Measurements from ENCODE around the gene HLA-DRB1. TPM values are rescaled to one million over a fixed set of nuclear protein-coding genes. Genes with fewer than 3 reads are reported as not detected.

Gene HLA-DRB1
- total RNA-seq, 3 donors from 2014 or later (not counting 1 experiment from before 2014, with no cell fraction given): 42.8 to 123 (median 53.9) TPM

DNA sequence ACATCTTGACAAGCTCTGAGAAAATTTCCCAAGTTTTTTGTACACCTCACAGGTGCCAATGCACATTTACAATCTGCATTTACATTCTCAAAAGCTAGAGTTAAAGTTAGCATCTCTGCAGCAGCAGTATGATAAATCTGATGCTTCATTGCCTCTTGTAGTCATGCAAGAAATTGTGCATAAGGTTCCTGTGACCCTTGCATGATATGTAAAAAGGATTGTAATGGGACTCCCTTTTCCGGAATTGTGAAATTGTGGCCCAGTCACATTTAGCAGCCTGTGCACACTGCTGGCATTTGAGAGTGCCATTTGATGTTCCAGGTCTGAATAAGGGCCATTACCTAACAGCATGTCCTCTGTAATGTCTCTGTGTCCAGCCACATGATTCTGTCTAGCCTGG lies 24.1 kb downstream of the HLA-DRB1 start:
- intact Hi-C loops (cut with micrococcal nuclease): no loop called here
- Histone ChIP-seq H3K9me3 (ENCODE audit: control insufficient read depth, insufficient read depth, low read length) (no peaks in the 10 kb centered on the region), H3K4me1 (ENCODE audit: control insufficient read depth, insufficient read depth, low read length) (no peaks in the 10 kb centered on the region), H3K27me3 (ENCODE audit: control insufficient read depth, insufficient read depth, low read length) (no peaks in the 10 kb centered on the region), H3K27ac (ENCODE audit: low read length) (no peak overlapping the region), H3K4me3 (ENCODE audit: low read length) (no peak overlapping the region), H3K36me3 (ENCODE audit: control insufficient read depth, insufficient read depth, low read length) (no peaks in the 10 kb centered on the region)
- Mint-ChIP-seq H3K36me3 (no peaks in the 10 kb centered on the region), H3K9me3 (no peaks in the 10 kb centered on the region), H3K27me3 (ENCODE audit: low read depth in 2 of 2) (peaks cover 5 to 7% of the 10 kb centered on the region in 2 donors), H3K4me3 (no peak overlapping the region), H3K27ac (no peak overlapping the region), H3K4me1 (peaks cover 12 to 18% of the 10 kb centered on the region in 2 donors)
- TF ChIP-seq, protein P1, sequence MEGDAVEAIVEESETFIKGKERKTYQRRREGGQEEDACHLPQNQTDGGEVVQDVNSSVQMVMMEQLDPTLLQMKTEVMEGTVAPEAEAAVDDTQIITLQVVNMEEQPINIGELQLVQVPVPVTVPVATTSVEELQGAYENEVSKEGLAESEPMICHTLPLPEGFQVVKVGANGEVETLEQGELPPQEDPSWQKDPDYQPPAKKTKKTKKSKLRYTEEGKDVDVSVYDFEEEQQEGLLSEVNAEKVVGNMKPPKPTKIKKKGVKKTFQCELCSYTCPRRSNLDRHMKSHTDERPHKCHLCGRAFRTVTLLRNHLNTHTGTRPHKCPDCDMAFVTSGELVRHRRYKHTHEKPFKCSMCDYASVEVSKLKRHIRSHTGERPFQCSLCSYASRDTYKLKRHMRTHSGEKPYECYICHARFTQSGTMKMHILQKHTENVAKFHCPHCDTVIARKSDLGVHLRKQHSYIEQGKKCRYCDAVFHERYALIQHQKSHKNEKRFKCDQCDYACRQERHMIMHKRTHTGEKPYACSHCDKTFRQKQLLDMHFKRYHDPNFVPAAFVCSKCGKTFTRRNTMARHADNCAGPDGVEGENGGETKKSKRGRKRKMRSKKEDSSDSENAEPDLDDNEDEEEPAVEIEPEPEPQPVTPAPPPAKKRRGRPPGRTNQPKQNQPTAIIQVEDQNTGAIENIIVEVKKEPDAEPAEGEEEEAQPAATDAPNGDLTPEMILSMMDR (IDR thresholded peaks at IDR 0.05): no peak
- WGBS (ENCODE audit: insufficient coverage): no CpG with 5 or more reads among the region's 1 CpG
- no peak for ATAC-seq
- no peak for DNase-seq

DNA sequence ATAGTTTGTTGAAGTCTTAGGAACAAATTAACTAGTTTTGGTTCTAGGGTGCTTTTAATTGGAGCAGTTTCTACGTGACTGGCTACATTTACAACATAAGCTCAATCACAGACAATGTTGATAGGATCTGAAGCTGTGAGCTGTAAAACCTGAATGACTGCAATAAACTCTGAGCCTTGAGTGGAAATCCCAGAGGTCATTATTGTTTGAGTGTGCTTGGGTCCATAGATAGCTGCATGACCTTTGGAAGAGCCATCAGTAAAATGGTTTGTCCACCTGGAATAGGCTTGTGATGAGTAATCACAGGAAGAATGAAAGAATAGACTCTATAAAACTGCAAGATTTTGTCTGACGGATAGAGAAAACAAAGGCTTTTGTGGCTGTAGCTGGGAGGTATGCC lies 26.7 kb downstream of the HLA-DRB1 start:
- no CpG with 5 or more reads among the region's 2 CpGs for whole genome bisulfite sequencing (ENCODE audit: insufficient coverage)
- no peak overlapping the region for H3K27ac Mint-ChIP-seq
- peaks cover 0 to 5% of the 10 kb centered on the region in 2 donors for H3K4me1 Mint-ChIP-seq

DNA sequence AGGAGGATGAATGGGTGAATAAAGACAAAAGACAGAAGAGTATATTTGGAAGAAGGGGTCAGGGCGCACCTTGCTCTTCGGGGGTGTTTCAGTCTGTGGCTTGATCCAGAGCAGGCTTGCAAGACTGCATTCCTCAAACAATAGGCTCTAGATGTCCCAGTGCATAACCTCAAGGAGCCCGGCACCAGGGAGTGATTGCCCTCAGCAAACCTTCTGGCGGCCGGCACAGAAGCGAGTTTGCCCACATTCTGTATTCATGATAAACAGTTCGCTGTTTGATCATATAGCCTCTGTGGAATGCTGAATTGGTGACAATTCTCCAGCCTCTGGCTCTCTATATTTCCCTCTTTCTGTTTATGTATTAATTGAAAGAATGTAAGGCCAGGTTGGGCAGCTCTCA lies 29.9 kb downstream of the HLA-DRB1 start:
- H3K36me3 Mint-ChIP-seq: no peaks in the 10 kb centered on the region
- no peaks in the 10 kb centered on the region for H3K9me3 Mint-ChIP-seq
- Histone ChIP-seq H3K27me3 (ENCODE audit: control insufficient read depth, insufficient read depth, low read length) (no peaks in the 10 kb centered on the region), H3K4me3 (ENCODE audit: low read length) (no peak overlapping the region), H3K4me1 (ENCODE audit: control insufficient read depth, insufficient read depth, low read length) (no peaks in the 10 kb centered on the region), H3K36me3 (ENCODE audit: control insufficient read depth, insufficient read depth, low read length) (no peaks in the 10 kb centered on the region), H3K9me3 (ENCODE audit: control insufficient read depth, insufficient read depth, low read length) (no peaks in the 10 kb centered on the region), H3K27ac (ENCODE audit: low read length) (no peak overlapping the region)
- H3K27me3 Mint-ChIP-seq (ENCODE audit: low read depth in 2 of 2): peaks cover 0 to 20% of the 10 kb centered on the region in 2 donors
- TF ChIP-seq, protein P1 (IDR thresholded peaks at IDR 0.05): no peak
- H3K4me1 Mint-ChIP-seq: peaks cover 0 to 5% of the 10 kb centered on the region in 2 donors
- intact Hi-C loops (cut with micrococcal nuclease): no loop called here
- no CpG with 5 or more reads among the region's 7 CpGs for WGBS (ENCODE audit: insufficient coverage)
- ATAC-seq (no peak), DNase-seq (no peak)
- no peak overlapping the region for H3K4me3 Mint-ChIP-seq
- H3K27ac Mint-ChIP-seq: no peak overlapping the region

More for the DNA sequence above, 26.7 kb downstream of the HLA-DRB1 start:
- Histone ChIP-seq H3K9me3 (ENCODE audit: control insufficient read depth, insufficient read depth, low read length) (no peaks in the 10 kb centered on the region), H3K36me3 (ENCODE audit: control insufficient read depth, insufficient read depth, low read length) (no peaks in the 10 kb centered on the region), H3K27ac (ENCODE audit: low read length) (no peak overlapping the region), H3K4me3 (ENCODE audit: low read length) (no peak overlapping the region), H3K27me3 (ENCODE audit: control insufficient read depth, insufficient read depth, low read length) (no peaks in the 10 kb centered on the region), H3K4me1 (ENCODE audit: control insufficient read depth, insufficient read depth, low read length) (no peaks in the 10 kb centered on the region)
- intact Hi-C loops (cut with micrococcal nuclease): no loop called here
- Mint-ChIP-seq H3K27me3 (ENCODE audit: low read depth in 2 of 2) (peaks cover 0 to 13% of the 10 kb centered on the region in 2 donors), H3K9me3 (no peaks in the 10 kb centered on the region), H3K4me3 (no peak overlapping the region), H3K36me3 (no peaks in the 10 kb centered on the region)
- ATAC-seq (no peak), DNase-seq (no peak)
- TF ChIP-seq, protein P1 (IDR thresholded peaks at IDR 0.05): no peak

DNA sequence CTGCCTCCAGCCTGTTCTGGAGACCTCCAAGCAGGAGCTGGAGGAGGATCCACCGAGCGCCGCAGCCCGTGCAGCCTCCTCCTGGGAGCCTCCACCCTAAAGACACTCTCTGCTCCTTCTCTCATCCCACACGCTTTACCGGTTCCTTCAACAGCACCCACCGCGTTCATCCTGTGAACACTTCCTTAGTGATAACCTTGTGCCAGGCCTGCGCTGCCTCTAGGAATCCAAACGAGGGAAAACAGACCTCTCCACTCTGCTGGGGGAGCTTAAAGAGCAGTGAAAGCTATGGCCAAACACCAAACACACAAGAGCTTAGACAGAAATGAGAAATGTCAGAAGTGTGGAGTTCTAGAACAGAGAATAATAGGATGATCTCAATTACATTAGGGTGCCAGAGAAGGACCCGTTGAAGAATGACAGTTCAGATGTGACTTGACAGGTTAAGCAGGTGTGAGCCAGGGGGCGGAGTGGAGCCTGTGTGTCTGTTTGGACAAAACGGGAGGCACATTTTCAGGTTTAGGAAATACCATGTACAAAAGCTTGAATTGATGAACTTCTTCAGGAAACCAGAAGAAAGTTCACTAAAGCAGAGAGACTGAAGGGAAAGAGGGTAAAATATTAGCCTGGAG lies 31.1 kb downstream of the HLA-DRB1 start:
- no peaks in the 10 kb centered on the region for H3K36me3 Mint-ChIP-seq
- no peak overlapping the region for H3K4me3 Mint-ChIP-seq
- H3K27ac Mint-ChIP-seq: no peak overlapping the region
- no peak for DNase-seq
- peaks cover 3% of the 10 kb centered on the region for H3K36me3 ChIP-seq (ENCODE audit: control insufficient read depth, insufficient read depth, low read length)
- no peaks in the 10 kb centered on the region for H3K27me3 ChIP-seq (ENCODE audit: control insufficient read depth, insufficient read depth, low read length)
- ATAC-seq: no peak
- TF ChIP-seq, protein P1 (IDR thresholded peaks at IDR 0.05): no peak
- no peaks in the 10 kb centered on the region for H3K9me3 Mint-ChIP-seq
- 51% methylated on average over 12 of the region's 13 CpGs for WGBS (ENCODE audit: insufficient coverage)
- intact Hi-C loops (cut with micrococcal nuclease): loop anchor here (1.0 kb wide), 1 partner anchor 35 kb away; no protein-coding TSS in a partner anchor
- H3K4me3 ChIP-seq (ENCODE audit: low read length): no peak overlapping the region
- H3K4me1 Mint-ChIP-seq: peaks cover 0 to 6% of the 10 kb centered on the region in 2 donors
- H3K4me1 ChIP-seq (ENCODE audit: control insufficient read depth, insufficient read depth, low read length): no peaks in the 10 kb centered on the region
- H3K27ac ChIP-seq (ENCODE audit: low read length): no peak overlapping the region
- H3K27me3 Mint-ChIP-seq (ENCODE audit: low read depth in 2 of 2): peaks cover 0 to 21% of the 10 kb centered on the region in 2 donors
- no peaks in the 10 kb centered on the region for H3K9me3 ChIP-seq (ENCODE audit: control insufficient read depth, insufficient read depth, low read length)

Measured in natural killer cell (primary cell).